WTC11 (cell line): ENCODE results near the gene ATG5. TPM values are rescaled to one million over a fixed set of nuclear protein-coding genes. Genes with fewer than 3 reads are reported as not detected.

Experiments
- ATAC-seq: fragments of 200-7000 bp; cut with Tn5 transposase; 2 replicates; pipeline ENCODE4 v1.10.0; 2021; ENCODE audit warnings: mild to moderate bottlenecking, moderate library complexity
- CTCF ChIA-PET: fragments of 300-600 bp; sonication (Branson Sonifier 250); formaldehyde crosslinking; loops from one replicate; lab custom pipeline; 2021; ENCODE audit warnings: antibody characterized with exemption; lab: Charles Lee
- POLR2A ChIA-PET: fragments of 350-600 bp; sonication (Branson Sonifier 250); formaldehyde crosslinking; loops from one replicate; lab custom pipeline; 2021; ENCODE audit warnings: antibody characterized with exemption; lab: Charles Lee
- DNase-seq: peaks from one replicate; pipeline ENCODE4 v3.0.0; 2021; ENCODE audit warnings: low spot score
- H3K27ac Mint-ChIP-seq: 2 replicates; pipeline ENCODE4 v1.8.0; 2021; ENCODE audit warnings: mixed read lengths
- H3K27me3 Mint-ChIP-seq: 2 replicates; pipeline ENCODE4 v1.8.0; 2021; ENCODE audit warnings: low read depth, mild to moderate bottlenecking, moderate library complexity, mixed read lengths
- H3K36me3 Mint-ChIP-seq: 2 replicates; pipeline ENCODE4 v1.8.0; 2021; ENCODE audit warnings: mixed read lengths
- H3K4me1 Mint-ChIP-seq: 2 replicates; pipeline ENCODE4 v1.8.0; 2022; ENCODE audit warnings: mixed read lengths
- H3K4me3 Mint-ChIP-seq: 2 replicates; pipeline ENCODE4 v1.8.0; 2021; ENCODE audit warnings: mild to moderate bottlenecking, moderate library complexity, mixed read lengths
- H3K9me3 Mint-ChIP-seq: 2 replicates; pipeline ENCODE4 v1.8.0; 2021; ENCODE audit warnings: mixed read lengths
- ARID4B ChIP-seq: sonication (generic); formaldehyde crosslinking; IDR thresholded peaks from 2 replicates; pipeline ENCODE4 v1.8.0; 2023; ENCODE audit warnings: missing genetic modification reagents, mild to moderate bottlenecking, borderline replicate concordance
- ATF1 ChIP-seq: sonication (generic); formaldehyde crosslinking; IDR thresholded peaks from 2 replicates; pipeline ENCODE4 v1.8.1; 2023; ENCODE audit warnings: mild to moderate bottlenecking, moderate library complexity, missing genetic modification reagents
- FOXP1 ChIP-seq: sonication (generic); formaldehyde crosslinking; IDR thresholded peaks from 2 replicates; pipeline ENCODE4 v1.8.0; 2022; ENCODE audit warnings: missing genetic modification reagents, mild to moderate bottlenecking, moderate library complexity, borderline replicate concordance
- HMGXB4 ChIP-seq: sonication (generic); formaldehyde crosslinking; IDR thresholded peaks from 2 replicates; pipeline ENCODE4 v1.8.1; 2023; ENCODE audit warnings: mild to moderate bottlenecking, moderate library complexity, missing genetic modification reagents
- KAT7 ChIP-seq: sonication (generic); formaldehyde crosslinking; IDR thresholded peaks from 2 replicates; pipeline ENCODE4 v1.8.1; 2023; ENCODE audit warnings: missing genetic modification reagents, mild to moderate bottlenecking, borderline replicate concordance
- NR3C1 ChIP-seq: sonication (generic); formaldehyde crosslinking; conservative IDR thresholded peaks from 2 replicates; pipeline ENCODE4 v1.8.1; 2023; ENCODE audit warnings: low read depth, mild to moderate bottlenecking, missing genetic modification reagents
- RORB ChIP-seq: fragments of 250-450 bp; sonication (Bioruptor Pico); IDR thresholded peaks from 2 replicates; pipeline ENCODE4 v1.9.0; 2021; ENCODE audit warnings: mild to moderate bottlenecking
- SOX15 ChIP-seq: fragments of 250-450 bp; sonication (Bioruptor Pico); IDR thresholded peaks from 2 replicates; pipeline ENCODE4 v1.9.0; 2021; ENCODE audit warnings: mild to moderate bottlenecking
- ZNF121 ChIP-seq: sonication (generic); formaldehyde crosslinking; IDR thresholded peaks from 2 replicates; pipeline ENCODE4 v1.8.0; 2023; ENCODE audit warnings: missing genetic modification reagents
- ZNF138 ChIP-seq: sonication (generic); formaldehyde crosslinking; conservative IDR thresholded peaks from 2 replicates; pipeline ENCODE4 v1.8.1; 2022; ENCODE audit warnings: mild to moderate bottlenecking, moderate library complexity, missing genetic modification reagents
- ZNF263 ChIP-seq: sonication (generic); formaldehyde crosslinking; IDR thresholded peaks from 2 replicates; pipeline ENCODE4 v1.8.1; 2022; ENCODE audit warnings: low read depth, mild to moderate bottlenecking, moderate library complexity, missing genetic modification reagents
- ZNF416 ChIP-seq: fragments of 250-450 bp; sonication (Bioruptor Pico); IDR thresholded peaks from 2 replicates; pipeline ENCODE4 v1.9.0; 2021; ENCODE audit warnings: mild to moderate bottlenecking, inconsistent platforms
- total RNA-seq: library from RNA; stranded (reverse); gene quantifications from 3 replicates; pipeline ENCODE4 v1.2.3, GENCODE V29; 2021
- TF ChIP-seq, protein P1 (sequence below): sonication (generic); formaldehyde crosslinking; IDR thresholded peaks from 2 replicates; pipeline ENCODE4 v1.8.1; 2022; ENCODE audit warnings: low read depth, mild to moderate bottlenecking, moderate library complexity, missing genetic modification reagents, borderline replicate concordance
- TF ChIP-seq, protein P2 (sequence below): sonication (generic); formaldehyde crosslinking; IDR thresholded peaks from 2 replicates; pipeline ENCODE4 v1.8.0; 2023; ENCODE audit warnings: missing genetic modification reagents

The ATG5 gene
- total RNA-seq, 1 experiment from 2014 or later = 32.6 TPM

DNA sequence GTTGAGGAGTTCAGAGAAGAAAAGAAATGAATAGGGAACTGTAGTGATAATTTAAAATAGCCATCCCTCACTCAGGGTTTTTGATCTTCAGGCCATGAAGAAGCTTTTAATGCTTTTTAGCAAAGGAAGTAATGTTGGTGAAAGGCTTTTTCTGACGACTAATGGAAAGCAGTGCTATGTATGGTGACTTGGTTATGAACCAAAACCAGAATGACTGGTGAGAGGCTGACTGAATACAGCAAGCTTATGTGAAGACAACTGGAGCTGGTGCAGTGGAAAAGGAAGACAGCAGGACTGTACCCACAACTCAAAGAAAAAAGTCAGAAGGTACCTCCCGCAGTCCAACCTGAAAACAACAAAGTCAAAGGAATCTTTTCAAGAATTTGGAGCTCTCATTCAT, 120.6 kb downstream of the ATG5 start (continued):
- TF ChIP-seq, protein P1, sequence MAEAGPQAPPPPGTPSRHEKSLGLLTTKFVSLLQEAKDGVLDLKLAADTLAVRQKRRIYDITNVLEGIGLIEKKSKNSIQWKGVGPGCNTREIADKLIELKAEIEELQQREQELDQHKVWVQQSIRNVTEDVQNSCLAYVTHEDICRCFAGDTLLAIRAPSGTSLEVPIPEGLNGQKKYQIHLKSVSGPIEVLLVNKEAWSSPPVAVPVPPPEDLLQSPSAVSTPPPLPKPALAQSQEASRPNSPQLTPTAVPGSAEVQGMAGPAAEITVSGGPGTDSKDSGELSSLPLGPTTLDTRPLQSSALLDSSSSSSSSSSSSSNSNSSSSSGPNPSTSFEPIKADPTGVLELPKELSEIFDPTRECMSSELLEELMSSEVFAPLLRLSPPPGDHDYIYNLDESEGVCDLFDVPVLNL (CRISPR knock-in tag) = no peak
- TF ChIP-seq RORB (CRISPR knock-in tag) (no peak), ARID4B (CRISPR knock-in tag) (no peak), ZNF121 (CRISPR knock-in tag) (no peak), HMGXB4 (CRISPR knock-in tag) (no peak)

DNA sequence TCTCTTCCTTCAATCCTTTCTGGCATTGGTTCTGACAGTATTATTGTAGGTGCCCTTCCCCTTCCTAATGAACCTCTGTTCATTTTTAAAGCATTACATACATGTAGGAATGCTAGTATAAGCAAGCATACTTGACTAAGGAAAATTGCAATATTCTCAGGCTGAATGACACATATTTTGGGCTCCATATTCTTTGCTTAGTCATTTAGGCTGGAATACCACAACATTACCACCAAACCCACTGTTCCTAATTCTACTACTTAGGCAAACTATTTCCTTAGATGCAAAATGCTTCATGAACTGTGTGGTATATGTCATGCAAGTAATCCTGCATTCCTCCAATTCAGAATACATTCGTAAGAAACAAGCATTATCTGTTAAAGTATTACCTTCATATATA, 125.6 kb downstream of the ATG5 start:
- TF ChIP-seq KAT7 (CRISPR knock-in tag) (no peak), ZNF263 (CRISPR knock-in tag) (no peak), ATF1 (CRISPR knock-in tag) (no peak), ARID4B (CRISPR knock-in tag) (no peak), ZNF416 (CRISPR knock-in tag) (no peak), SOX15 (CRISPR knock-in tag) (no peak), FOXP1 (CRISPR knock-in tag) (no peak), NR3C1 (CRISPR knock-in tag) (no peak), ZNF138 (no peak)
- TF ChIP-seq, protein P2, sequence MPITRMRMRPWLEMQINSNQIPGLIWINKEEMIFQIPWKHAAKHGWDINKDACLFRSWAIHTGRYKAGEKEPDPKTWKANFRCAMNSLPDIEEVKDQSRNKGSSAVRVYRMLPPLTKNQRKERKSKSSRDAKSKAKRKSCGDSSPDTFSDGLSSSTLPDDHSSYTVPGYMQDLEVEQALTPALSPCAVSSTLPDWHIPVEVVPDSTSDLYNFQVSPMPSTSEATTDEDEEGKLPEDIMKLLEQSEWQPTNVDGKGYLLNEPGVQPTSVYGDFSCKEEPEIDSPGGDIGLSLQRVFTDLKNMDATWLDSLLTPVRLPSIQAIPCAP = no peak
- Mint-ChIP-seq H3K4me3 (no peak overlapping the region), H3K4me1 (peaks cover 28% of the 10 kb centered on the region), H3K36me3 (no peaks in the 10 kb centered on the region), H3K27me3 (no peaks in the 10 kb centered on the region), H3K9me3 (no peaks in the 10 kb centered on the region), H3K27ac (no peak overlapping the region)
- DNase-seq = no peak
- CTCF ChIA-PET = no interaction called here
- no peak for ATAC-seq
- POLR2A ChIA-PET = no interaction called here
